GM19455 (cell line): ENCODE data around the gene OPCML.

Experiments used
- ATAC-seq: cut with Tn5 transposase; IDR thresholded peaks from one replicate; pipeline ENCODE4 v1.9.1; 2021; ENCODE audit not compliant: unreplicated experiment

The OPCML gene

DNA sequence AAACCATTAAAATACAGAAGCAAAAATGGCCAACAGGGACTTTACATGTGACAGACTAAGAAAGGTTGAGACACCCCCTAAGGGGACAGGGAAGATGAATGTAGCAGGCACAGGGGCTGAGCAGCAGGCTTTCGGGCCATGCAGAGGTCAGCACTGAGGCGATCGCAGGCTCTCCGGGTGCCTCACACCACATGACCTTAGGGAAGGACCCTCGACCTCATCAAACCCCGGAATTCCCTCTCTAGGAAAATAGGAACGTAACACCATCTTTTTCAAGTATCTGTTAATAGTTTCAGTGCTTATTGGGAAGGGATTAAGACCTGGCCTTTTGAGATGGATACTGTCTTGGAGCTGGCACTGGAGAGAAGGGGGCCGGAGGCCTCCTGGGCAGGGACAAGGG is 27.4 kb downstream of the OPCML start:
- ATAC-seq, result no peak

- no peak for ATAC-seq
These were observed 28.5 kb downstream of the OPCML start for GRCh38 chr11:133503776-133504175.

- ATAC-seq, result no peak
These were observed 29.1 kb downstream of the OPCML start for GRCh38 chr11:133503236-133503635.

DNA sequence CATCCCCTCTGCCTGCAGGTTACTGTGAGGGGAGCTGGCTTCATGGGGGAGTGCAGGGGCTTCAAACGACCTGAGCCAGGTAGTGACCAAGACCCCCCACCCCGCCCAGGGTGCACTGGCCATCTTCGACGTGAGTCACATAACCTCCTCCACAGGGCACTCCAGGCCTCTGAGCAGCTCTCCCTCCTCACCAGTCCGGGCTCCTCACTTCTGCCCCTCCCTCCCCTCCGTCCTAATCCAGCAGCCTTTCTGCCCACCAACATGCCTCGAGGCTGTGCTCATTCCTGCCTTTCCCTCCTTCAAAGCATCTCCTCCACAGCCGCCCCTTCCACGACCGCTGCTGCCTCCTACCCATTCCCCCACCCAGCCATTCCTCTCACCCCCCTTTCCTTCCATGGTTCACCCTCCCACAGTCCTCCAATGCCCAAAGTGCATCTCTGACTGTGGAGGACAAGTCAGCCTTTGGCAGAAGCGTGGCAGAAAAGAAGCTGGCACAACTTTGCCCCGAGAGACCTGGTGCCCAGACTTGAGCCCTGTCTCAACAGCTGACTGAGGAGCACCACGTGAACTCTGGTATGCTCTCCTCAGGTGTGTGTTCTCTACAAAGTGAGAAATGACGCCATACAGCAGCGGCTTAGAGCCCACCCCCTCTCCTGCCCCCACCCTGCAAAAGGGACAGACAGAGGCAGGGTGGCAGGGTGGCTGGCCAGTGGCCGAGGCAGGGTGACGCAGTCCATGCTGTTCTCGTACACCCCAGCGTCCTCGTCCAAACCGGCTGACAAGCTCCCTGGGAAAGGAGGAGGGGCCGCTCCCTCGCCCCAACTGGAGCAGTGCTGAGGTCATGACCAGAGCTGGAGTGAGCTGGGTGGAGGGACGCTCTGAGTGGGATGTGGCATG is 30.4 kb downstream of the OPCML start:
- ATAC-seq, result no peak

- ATAC-seq, result no peak
These were observed 31.4 kb downstream of the OPCML start for GRCh38 chr11:133500936-133501335.

DNA sequence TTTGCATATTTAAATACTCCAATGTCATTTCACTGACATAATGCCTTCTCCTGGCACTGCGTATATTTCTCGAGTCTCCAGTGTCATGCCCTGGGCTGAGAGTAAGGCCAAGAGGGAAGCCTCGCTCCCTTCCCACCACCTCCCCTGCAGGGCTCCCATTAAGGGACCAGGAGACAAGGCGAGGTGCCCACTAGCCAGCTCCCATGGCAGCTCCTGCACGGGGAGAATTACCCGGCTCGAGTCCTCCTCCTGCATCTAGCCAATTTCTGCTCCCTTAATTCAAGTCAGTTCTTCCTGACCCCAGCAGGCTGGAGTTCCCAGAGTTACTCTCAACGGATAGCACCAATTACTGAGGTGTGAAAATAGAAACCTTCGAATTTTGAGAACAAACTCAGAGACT is 31.9 kb downstream of the OPCML start:
- ATAC-seq, result no peak

GRCh38 chr11:133498969-133499368 is 33.3 kb downstream of the OPCML start:
- no peak for ATAC-seq

- ATAC-seq, result no peak
These were observed 34.7 kb downstream of the OPCML start for GRCh38 chr11:133497477-133498140.

DNA sequence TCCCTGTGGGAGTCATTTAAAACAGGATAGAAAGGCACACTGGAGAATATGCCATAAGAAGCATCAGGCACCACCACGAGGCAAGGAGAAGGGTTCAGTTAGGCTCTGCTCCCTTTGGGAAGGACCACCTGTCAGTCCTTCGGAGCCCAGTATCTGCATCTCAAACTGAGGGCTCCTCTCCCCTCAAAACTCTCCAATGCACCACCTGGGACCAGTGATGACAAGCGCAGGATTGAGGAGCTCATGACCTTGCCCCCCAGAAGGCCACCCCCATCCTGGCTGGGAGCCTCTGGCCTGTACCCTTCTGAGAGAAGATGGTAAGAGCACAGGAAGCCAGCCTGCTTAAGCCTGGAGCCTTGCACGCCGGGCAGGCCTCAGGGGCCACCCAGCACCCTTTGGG is 39.4 kb downstream of the OPCML start:
- no peak for ATAC-seq

DNA sequence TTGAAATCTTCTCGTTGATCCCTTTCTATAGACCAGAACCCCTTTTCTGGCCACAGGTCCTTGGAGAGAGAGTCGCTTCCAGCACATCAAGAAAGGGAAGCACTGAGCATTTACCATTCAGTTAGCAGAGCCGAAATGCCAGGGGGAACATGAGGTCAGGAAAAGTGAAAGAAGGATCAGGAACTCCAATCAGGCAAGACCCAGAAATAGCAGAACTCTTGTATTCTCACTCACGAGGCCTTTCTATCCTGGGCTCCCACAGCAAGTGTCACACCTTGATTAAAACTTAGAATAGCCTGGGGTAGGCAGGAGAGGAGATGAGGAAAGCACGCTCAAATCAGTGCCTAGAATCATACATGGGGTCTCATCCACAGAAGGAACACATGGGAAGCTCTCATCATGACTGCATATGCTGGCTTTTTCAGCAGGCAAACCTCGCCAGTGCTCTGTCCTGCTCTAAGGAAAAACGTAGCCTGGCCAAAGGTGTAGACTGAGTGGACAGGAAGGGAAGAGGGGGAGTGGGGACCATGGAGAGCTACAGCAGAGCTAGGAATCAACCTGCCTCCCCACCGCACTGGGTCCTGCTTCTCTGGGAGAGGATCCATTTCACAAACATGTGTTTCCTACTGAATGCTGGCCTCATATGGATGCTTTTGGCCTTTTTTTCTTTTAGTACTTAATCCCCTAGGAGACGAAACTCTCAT is 40.5 kb downstream of the OPCML start:
- no peak for ATAC-seq

GRCh38 chr11:133480722-133481121 is 51.6 kb downstream of the OPCML start:
- ATAC-seq, result no peak

DNA sequence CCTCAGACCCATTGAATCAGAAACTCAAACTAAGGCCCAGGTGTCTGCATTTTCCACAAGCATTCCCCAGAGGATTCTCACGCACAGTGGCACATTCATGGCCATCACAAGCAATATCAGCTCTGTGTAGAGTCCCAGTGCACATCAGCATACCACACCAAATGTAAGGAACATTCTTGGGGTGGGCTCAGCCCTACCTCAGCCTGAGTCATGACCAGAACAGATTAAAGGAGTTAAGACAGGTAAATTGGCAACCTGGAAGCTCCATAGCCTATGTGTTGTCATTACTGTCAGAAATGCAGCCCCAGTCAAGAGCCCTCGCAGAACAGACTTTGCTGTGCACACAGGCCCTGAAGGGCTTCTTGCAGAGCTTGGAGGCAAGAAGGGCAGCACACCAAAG is 53.1 kb downstream of the OPCML start:
- no peak for ATAC-seq

GRCh38 chr11:133477251-133477625 is 55.1 kb downstream of the OPCML start:
- no peak for ATAC-seq

- ATAC-seq, result no peak
These were observed 55.6 kb downstream of the OPCML start for GRCh38 chr11:133476570-133477250.

- no peak for ATAC-seq
These were observed 57.8 kb downstream of the OPCML start for GRCh38 chr11:133474461-133474860.

- ATAC-seq, result no peak
These were observed 64.6 kb downstream of the OPCML start for GRCh38 chr11:133467686-133468085.

- no peak for ATAC-seq
These were observed 89.0 kb downstream of the OPCML start for GRCh38 chr11:133443206-133443747.

DNA sequence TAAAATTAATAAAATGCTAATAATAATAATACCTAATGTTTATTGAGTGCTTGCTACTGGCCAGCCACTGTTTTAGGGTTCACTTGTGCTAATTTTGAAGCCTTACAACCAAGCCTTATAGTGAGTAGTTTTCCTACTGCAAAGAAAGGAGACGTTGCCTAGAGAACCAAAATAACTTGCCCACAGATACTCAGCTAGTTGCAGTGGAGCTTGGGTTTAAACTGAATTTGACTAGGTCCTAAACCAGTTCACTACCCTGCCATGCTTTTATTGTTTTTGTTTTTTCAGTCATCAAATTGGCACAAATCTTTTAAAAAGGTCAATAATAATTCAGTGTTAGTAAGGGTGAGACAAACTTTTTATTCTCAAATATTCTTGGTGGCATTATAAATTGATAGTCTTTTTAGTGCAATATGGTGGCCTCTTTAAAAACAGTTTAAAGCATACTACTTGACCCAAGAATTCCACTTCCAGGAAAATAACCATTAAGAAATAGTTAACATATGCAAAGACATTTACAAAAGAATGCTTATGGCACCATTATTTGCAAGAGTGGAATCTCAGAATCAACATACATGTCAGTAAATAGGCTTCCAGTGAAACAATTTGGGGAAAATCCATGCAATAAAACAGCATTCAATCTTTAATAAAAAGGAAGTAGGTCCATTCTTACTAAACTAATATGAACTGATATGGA is 90.2 kb downstream of the OPCML start:
- no peak for ATAC-seq

DNA sequence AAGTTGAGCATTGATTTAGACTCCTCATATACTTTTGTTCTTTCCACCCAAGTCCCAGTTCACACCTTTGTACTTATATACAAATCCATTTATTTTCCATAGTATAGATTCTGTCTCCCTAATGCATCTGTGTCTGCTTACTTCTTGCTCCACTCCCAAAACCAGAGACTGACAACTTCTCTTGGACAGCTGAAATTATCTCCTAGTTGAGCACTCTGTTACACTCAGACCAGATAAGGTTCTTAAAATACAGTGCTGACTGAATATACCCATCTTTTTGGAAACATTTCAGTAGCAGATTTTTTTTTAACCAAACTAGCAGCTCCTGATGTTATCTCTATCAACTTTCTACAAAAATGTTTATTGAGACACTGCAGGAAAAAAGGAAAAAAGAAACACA is 106.3 kb downstream of the OPCML start:
- no peak for ATAC-seq

- ATAC-seq, result no peak
These were observed 107.1 kb downstream of the OPCML start for GRCh38 chr11:133425245-133425644.
